Urinary bladder (tissue), 4 donors: ENCODE measurements around the gene NF2. TPM values are rescaled to one million over a fixed set of nuclear protein-coding genes. Genes with fewer than 3 reads are reported as not detected.

ENCODE experiments used
- DNase-seq: peaks from one replicate; pipeline ENCODE4 v3.0.0-alpha.2; 2015; ENCODE audit errors: extremely low spot score
- H3K27ac ChIP-seq: one replicate; pipeline ENCODE4 v1.5.1; 2013; ENCODE audit warnings: low read depth, mild to moderate bottlenecking, moderate library complexity
- H3K36me3 ChIP-seq: one replicate; pipeline ENCODE4 v1.6.1; 2013; ENCODE audit warnings: mild to moderate bottlenecking, moderate library complexity; ENCODE audit not compliant: insufficient read depth
- H3K4me1 ChIP-seq: one replicate; pipeline ENCODE4 v1.6.1; 2013; ENCODE audit warnings: mild to moderate bottlenecking, moderate library complexity; ENCODE audit not compliant: insufficient read depth
- H3K4me3 ChIP-seq: one replicate; pipeline ENCODE4 v1.5.1; 2013; ENCODE audit warnings: low read depth, low read length
- WGBS: extraction: QIAGEN DNeasy Blood & Tissue Kit; methylation state at CpG from one replicate; pipeline ENCODE4 v1.1.7; 2013; 5-methylcytosine and 5-hydroxymethylcytosine counted together
- polyA plus RNA-seq: library from polyadenylated mRNA; stranded (reverse); fragments of 200-250 nt; gene quantifications from one replicate; pipeline ENCODE4 v1.2.3, GENCODE V29; 2013
- total RNA-seq: library from RNA; depleted of rRNA; stranded (reverse); fragments of >200 nt; gene quantifications from one replicate; pipeline ENCODE4 v1.2.3, GENCODE V29; 2014
- donor health status: healthy with polysubstance abuse.
- donor health status: healthy.

NF2 gene
- total and polyA plus RNA-seq, 2 donors = 10.2 to 28.9 TPM

- H3K36me3 ChIP-seq = peaks cover 3% of the 10 kb centered on the region
- H3K27ac ChIP-seq = no peak overlapping the region
- 79% methylated on average over 7 of the region's 7 CpGs for WGBS
- H3K4me1 ChIP-seq = no peaks in the 10 kb centered on the region
- H3K4me3 ChIP-seq = no peak overlapping the region
- no peak for DNase-seq
Observed at GRCh38 chr22:29726106-29726505, 122.7 kb downstream of the NF2 start.

DNA sequence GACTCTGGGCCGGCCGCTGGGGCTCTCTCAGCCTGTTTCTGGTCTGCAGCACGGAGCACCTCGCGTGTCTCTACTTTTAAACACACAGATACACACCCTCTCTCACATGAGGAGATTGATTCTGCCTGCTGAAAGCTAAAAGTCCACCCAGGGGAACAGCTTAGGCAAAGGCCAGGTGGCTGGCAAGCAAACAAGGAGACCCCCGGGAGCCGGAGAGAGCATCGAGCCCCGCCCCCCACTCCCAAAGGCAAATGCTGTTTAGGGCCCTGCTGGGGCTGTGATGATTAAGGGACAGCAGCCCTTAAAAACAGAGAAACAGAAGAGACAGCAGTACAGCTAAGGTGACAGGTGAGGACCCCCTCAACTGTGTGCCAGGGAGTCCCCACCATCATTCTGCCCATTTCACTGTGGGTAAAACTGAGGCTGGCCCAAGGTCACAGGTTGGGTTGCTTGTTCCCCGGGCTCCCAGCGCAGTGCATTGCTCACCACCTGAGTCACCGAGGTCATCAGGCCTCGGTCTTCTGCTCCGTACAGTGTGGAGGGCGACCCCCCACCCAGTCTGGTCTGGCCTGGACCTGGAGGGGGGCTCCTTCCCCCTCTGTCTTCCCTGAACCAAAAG, 123.2 kb downstream of the NF2 start:
- no peak for DNase-seq
- no peak overlapping the region for H3K4me3 ChIP-seq
- H3K4me1 ChIP-seq = no peaks in the 10 kb centered on the region
- H3K36me3 ChIP-seq = peaks cover 3% of the 10 kb centered on the region
- WGBS = 36% methylated on average over 15 of the region's 15 CpGs
- no peak overlapping the region for H3K27ac ChIP-seq

GRCh38 chr22:29727131-29727523, 123.7 kb downstream of the NF2 start:
- H3K36me3 ChIP-seq = peaks cover 3% of the 10 kb centered on the region
- no peak for DNase-seq
- 7% methylated on average over 17 of the region's 17 CpGs for WGBS
- H3K27ac ChIP-seq = no peak overlapping the region
- no peaks in the 10 kb centered on the region for H3K4me1 ChIP-seq
- no peak overlapping the region for H3K4me3 ChIP-seq

- Histone ChIP-seq H3K4me3 (no peak overlapping the region), H3K36me3 (peaks cover 3% of the 10 kb centered on the region), H3K27ac (no peak overlapping the region), H3K4me1 (no peaks in the 10 kb centered on the region)
- WGBS = 88% methylated on average over 20 of the region's 20 CpGs
- DNase-seq = no peak
Observed at GRCh38 chr22:29729161-29729560, 125.7 kb downstream of the NF2 start.

DNA sequence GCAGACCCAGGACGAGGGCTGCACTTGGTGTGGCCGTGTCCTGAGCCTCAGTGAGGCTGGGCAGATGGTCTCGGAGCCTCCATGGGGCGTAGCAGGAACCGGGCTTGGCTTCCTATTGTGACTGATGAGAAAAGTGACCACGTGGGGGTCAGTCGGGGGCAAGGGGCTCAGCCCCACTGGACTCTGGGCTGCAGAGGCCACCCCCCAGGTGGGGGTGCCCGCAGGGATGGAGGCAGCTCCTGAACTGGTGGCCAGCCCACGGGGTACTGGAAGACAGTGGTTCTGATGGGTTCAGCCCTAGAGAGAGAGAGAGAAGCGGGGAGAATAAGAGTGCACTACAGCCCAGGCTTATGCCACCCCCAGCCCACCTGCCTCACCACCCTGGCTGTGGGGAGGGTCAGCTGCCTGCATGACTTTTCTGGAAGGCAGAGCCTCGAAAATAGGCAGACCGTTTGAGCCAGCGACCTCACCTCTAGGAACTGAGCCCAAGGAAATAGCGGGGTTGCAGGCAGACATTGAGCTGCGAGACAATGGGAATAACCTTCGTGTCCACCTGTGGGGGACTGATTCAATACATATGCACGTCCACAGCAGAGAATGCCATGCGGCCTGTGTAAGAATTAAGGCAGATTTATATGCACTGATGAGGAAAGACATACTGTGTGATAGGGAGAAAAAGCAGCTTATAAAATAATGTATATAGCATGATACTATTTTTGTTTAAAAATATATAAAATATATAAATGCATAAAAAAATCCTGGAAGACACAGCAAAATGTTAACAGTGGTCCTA, 127.8 kb downstream of the NF2 start:
- no peak overlapping the region for H3K4me3 ChIP-seq
- H3K27ac ChIP-seq = no peak overlapping the region
- peaks cover 3% of the 10 kb centered on the region for H3K36me3 ChIP-seq
- DNase-seq = no peak
- H3K4me1 ChIP-seq = no peaks in the 10 kb centered on the region
- WGBS = 82% methylated on average over 18 of the region's 18 CpGs

DNA sequence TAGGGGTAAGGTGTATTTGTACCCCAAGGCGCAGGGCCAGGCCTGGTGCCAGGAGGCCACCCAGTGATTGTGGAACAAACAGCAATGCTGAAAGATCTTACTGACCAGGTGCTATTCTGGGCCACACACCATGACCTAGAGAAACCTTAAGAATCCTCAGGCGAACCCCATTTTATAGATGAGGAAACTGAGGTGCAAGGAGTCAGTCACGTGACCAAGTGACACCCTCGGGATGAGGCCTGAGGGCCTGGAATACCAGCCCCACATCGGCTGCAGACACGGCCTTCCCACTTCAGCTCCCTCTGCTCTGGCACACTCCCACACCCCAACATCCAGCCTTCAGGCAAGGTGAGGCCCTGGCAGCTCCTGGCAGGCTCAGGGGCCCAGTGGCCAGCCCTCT, 129.4 kb downstream of the NF2 start:
- Histone ChIP-seq H3K4me1 (no peaks in the 10 kb centered on the region), H3K4me3 (no peak overlapping the region), H3K36me3 (peaks cover 3% of the 10 kb centered on the region), H3K27ac (no peak overlapping the region)
- 88% methylated on average over 6 of the region's 6 CpGs for WGBS
- DNase-seq = no peak

- WGBS = 67% methylated on average over 19 of the region's 19 CpGs
- Histone ChIP-seq H3K36me3 (peaks cover 3% of the 10 kb centered on the region), H3K4me1 (no peaks in the 10 kb centered on the region), H3K4me3 (no peak overlapping the region), H3K27ac (no peak overlapping the region)
- DNase-seq = peak; percentile 18
Observed at GRCh38 chr22:29733362-29734201, 130.1 kb downstream of the NF2 start.

DNA sequence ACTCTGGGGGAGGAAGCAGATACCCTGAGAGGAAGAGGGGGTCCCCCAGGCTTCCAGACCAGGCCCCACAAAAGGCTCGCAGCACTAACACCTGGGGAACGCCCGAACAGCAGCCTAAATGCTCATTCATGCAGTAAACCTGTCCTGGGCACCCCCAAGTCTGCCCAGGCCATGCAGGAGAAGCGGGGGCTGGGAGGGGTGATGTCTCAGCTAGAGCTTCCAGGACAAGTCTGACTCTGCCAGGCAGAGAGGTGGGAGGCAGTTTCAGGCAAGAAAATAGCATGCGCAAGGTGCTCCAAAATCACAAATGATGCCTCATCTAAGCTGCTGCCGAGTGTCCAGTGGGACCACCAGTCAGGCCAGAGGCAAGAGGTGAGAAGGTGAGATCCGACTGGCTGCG, 131.0 kb downstream of the NF2 start:
- DNase-seq = no peak
- Histone ChIP-seq H3K36me3 (peaks cover 3% of the 10 kb centered on the region), H3K4me3 (no peak overlapping the region), H3K27ac (no peak overlapping the region), H3K4me1 (no peaks in the 10 kb centered on the region)
- 91% methylated on average over 8 of the region's 8 CpGs for WGBS

DNA sequence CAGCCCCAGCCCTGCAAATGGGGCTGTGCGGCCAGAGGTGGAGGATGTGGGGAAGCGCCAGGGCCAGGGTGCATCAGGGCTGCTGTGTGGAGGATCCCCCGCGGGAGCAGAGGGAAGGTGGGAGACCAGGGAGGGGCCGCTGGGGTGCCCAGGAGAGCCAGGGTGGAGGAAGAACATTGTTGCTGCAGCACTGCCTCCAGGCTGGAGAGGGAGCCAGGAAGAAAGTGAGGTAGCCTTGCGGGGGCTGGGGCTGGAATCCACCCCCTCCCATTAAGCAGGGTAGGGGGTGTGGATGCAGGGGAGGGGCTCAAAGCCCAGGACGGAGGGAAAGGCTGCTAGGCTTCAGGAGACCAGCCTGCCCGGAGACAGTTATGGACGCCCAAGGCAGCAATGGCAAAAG, 131.4 kb downstream of the NF2 start:
- DNase-seq = no peak
- peaks cover 3% of the 10 kb centered on the region for H3K36me3 ChIP-seq
- 80% methylated on average over 9 of the region's 9 CpGs for WGBS

DNA sequence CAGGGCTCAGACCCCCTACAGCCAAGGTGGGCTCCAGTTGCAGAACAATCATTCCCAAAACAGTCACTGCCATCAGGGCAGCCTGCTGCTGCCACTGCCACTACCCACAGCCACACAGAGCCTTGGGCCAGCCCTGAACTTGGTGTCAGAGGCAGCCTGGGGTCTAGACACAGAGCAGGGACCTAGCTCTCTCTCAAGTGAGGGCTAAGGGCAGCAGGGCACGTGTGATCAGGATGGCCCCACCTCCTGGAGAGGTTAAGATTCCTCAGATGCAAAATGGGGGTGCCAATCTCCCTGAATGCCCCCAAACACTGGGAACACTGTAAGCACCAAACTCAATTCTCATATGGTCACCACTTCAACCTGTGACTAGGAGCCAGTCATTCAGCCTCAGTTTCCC, 132.0 kb downstream of the NF2 start:
- H3K36me3 ChIP-seq = peaks cover 3% of the 10 kb centered on the region
- WGBS = 71% methylated on average over 1 of the region's 1 CpG
- H3K27ac ChIP-seq = no peak overlapping the region

More for the DNA sequence above, 131.4 kb downstream of the NF2 start:
- H3K4me1 ChIP-seq = no peaks in the 10 kb centered on the region
- no peak overlapping the region for H3K27ac ChIP-seq
- H3K4me3 ChIP-seq = no peak overlapping the region

DNA sequence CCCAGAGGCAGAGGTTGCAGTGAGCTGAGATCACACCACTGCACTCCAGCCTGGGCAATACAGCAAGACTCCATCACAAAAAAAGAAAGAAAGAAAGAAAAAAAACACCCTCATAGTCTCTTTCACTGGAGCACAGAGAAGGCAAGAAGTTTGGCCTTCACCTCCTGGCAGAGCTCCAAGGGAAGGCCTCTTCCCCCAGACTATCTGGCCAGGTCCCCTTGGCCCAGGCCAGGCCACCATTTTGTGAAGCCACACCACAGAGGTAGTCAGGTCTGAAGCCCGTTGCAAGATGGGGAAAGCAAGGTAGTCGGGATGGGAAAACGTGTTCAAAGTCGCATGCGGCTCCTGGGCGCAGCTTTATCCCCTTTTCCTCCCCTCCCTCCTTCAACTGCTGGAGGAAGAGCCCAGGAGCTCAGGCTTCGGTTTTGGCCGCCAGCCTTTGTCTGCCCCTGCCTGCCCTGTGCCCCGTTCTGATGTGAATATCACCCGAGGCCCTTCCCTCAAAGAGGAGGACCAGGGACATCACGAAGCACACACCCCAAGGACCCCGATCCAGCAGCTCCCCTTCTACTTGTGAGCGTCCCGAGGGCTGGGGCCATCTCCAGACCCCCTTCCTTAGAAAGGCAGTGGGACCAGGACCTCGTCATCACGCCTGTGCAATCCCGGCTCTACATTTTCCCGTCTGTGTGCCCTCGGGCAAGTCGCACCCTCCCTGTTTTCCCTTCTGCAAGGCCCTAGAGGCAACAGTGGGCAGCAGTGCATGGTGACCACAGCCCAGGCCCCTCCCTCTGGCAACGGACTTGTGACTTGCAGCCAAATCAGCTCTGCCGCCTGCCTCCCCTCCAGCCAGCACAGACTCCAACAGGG, 134.1 kb downstream of the NF2 start:
- DNase-seq = no peak
- 85% methylated on average over 22 of the region's 22 CpGs for WGBS
- H3K4me3 ChIP-seq = no peak overlapping the region
- peaks cover 2% of the 10 kb centered on the region for H3K36me3 ChIP-seq
- H3K27ac ChIP-seq = no peak overlapping the region
- no peaks in the 10 kb centered on the region for H3K4me1 ChIP-seq

More for the DNA sequence above, 132.0 kb downstream of the NF2 start:
- Histone ChIP-seq H3K4me1 (no peaks in the 10 kb centered on the region), H3K4me3 (no peak overlapping the region)
- no peak for DNase-seq

- DNase-seq = no peak
- Histone ChIP-seq H3K27ac (no peak overlapping the region), H3K4me3 (no peak overlapping the region), H3K36me3 (peaks cover 2% of the 10 kb centered on the region), H3K4me1 (no peaks in the 10 kb centered on the region)
- 84% methylated on average over 15 of the region's 15 CpGs for WGBS
Observed at GRCh38 chr22:29738118-29738815, 134.8 kb downstream of the NF2 start.
